GM21367 (cell line): ENCODE measurements around the gene FMR1NB.
A peak's percentile ranks its signal among the peaks of the same experiment; 100 is the strongest.

Experiments used
- ATAC-seq: cut with Tn5 transposase; IDR thresholded peaks from one replicate; pipeline ENCODE4 v1.9.1; 2021; ENCODE audit not compliant: unreplicated experiment

FMR1NB gene

GRCh38 chrX:147981038-147981752 lies at the start of gene FMR1NB:
FMR1NB (plus strand) TSS chrX:147981337; CDS start chrX:147981403, 66 bp downstream.
- no peak for ATAC-seq

- ATAC-seq: no peak
These were observed 47.3 kb upstream of the FMR1NB start for GRCh38 chrX:147933815-147934214.

- ATAC-seq: no peak
These were observed 45.9 kb upstream of the FMR1NB start for GRCh38 chrX:147935156-147935758.

- no peak for ATAC-seq
These were observed 35.9 kb upstream of the FMR1NB start for GRCh38 chrX:147945286-147945685.

- ATAC-seq: no peak
These were observed 32.6 kb upstream of the FMR1NB start for GRCh38 chrX:147948531-147948930.

- ATAC-seq: no peak
These were observed 30.8 kb upstream of the FMR1NB start for GRCh38 chrX:147950352-147950751.

- no peak for ATAC-seq
These were observed 27.2 kb upstream of the FMR1NB start for GRCh38 chrX:147953976-147954375.

GRCh38 chrX:147957291-147957690 lies 23.8 kb upstream of the FMR1NB start:
- no peak for ATAC-seq

- no peak for ATAC-seq
These were observed 22.8 kb upstream of the FMR1NB start for GRCh38 chrX:147958291-147958690.

GRCh38 chrX:147960722-147961121 lies 20.4 kb upstream of the FMR1NB start:
- no peak for ATAC-seq

- ATAC-seq: no peak
These were observed 18.7 kb upstream of the FMR1NB start for GRCh38 chrX:147962476-147962875.

GRCh38 chrX:147978931-147979330 lies 2.2 kb upstream of the FMR1NB start:
- ATAC-seq: no peak

- ATAC-seq: no peak
These were observed 39.2 kb downstream of the FMR1NB start for GRCh38 chrX:148020329-148020728.

GRCh38 chrX:148024425-148025148 lies 43.5 kb downstream of the FMR1NB start:
- ATAC-seq: peak; percentile 94

- ATAC-seq: no peak
These were observed 54.2 kb downstream of the FMR1NB start for GRCh38 chrX:148035380-148035779.

GRCh38 chrX:148037020-148037419 lies 55.9 kb downstream of the FMR1NB start:
- ATAC-seq: no peak

GRCh38 chrX:148043271-148043855 lies 62.2 kb downstream of the FMR1NB start:
- no peak for ATAC-seq

- no peak for ATAC-seq
These were observed 66.1 kb downstream of the FMR1NB start for GRCh38 chrX:148047200-148047599.

- no peak for ATAC-seq
These were observed 68.3 kb downstream of the FMR1NB start for GRCh38 chrX:148049441-148049840.

- ATAC-seq: no peak
These were observed 70.8 kb downstream of the FMR1NB start for GRCh38 chrX:148051973-148052372.

- no peak for ATAC-seq
These were observed 86.1 kb downstream of the FMR1NB start for GRCh38 chrX:148067285-148067684.
